Measurements from ENCODE around the gene CIAO3. TPM values are rescaled to one million over a fixed set of nuclear protein-coding genes. Genes with fewer than 3 reads are reported as not detected.

Gene CIAO3
- total and polyA plus RNA-seq, 2 donors (not counting 1 experiment from before 2014, with no cell fraction given): 59.4 to 68.4 TPM

DNA sequence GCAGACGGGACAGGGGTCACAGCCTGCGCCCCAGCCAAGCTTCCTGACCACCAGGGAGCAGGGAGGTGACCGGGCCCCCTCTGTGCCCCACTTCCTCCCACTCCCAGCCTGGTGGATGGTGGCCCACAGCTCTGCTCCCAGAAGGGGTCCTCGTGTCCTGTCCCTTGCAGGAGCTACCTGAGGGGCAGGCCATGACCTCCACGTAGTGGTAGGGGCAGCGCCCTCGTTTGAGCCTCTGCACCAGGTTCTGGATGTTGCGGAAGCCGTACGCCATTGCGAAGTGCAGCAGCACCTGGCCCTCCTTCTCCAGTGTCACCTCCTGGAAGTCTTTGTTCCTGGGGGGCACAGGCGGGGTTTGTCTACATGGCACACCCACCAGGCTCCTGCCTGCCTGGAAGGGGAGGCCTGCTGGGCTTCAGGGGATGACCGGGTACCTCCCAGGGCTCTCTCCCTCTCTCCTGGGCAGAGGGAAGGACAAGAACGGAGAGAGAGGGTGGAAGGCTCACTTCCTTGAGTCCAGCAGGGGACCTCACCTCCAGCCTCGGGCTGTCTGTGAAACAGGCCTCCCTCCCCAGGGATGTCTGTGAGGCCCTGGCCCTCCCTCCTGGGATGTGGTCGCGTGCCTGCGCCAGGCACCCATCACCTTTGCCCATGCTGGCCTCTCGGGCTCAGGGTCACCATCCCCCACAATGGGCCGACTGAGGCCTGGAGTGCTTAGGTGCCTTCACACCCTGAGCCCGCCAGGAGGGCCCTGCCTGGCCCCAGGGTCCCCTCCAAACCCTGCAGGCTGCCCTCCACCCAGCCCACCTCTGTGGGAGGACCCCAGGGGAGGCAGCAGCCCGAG, 9.9 kb downstream of the CIAO3 start:
- no peak overlapping the region for H3K4me3 ChIP-seq (ENCODE audit: control extremely low read depth in 1 of 5, extremely low read depth in 1 of 5, insufficient read depth in 1 of 5, low read depth in 2 of 5, low read length in 4 of 5)
- POLR2A ChIA-PET: no interaction called here
- H3K4me1 ChIP-seq (ENCODE audit: control insufficient read depth in 2 of 2, insufficient read depth in 2 of 2, low read length in 2 of 2): peaks cover 10 to 21% of the 10 kb centered on the region in 2 donors
- no peak overlapping the region for H3K27ac Mint-ChIP-seq
- intact Hi-C loops (cut with micrococcal nuclease): no loop called here
- no peak overlapping the region for H3K4me3 Mint-ChIP-seq
- H2AFZ ChIP-seq (ENCODE audit: insufficient read depth, low read depth, low read length, poor library complexity, severe bottlenecking): no peak overlapping the region
- no peak overlapping the region for H3K9ac ChIP-seq (ENCODE audit: low read length)
- H3K4me1 Mint-ChIP-seq: peaks cover 9% of the 10 kb centered on the region
- no peaks in the 10 kb centered on the region for H3K79me2 ChIP-seq (ENCODE audit: control insufficient read depth, insufficient read depth, low read length)
- no peaks in the 10 kb centered on the region for H3K27me3 ChIP-seq (replicated peaks in 1 of 4; ENCODE audit: control extremely low read depth in 1 of 4, control insufficient read depth in 3 of 4, insufficient read depth in 4 of 4, low read length in 3 of 4)
- ATAC-seq (ENCODE audit: low read depth): no peak
- H4K20me1 ChIP-seq (ENCODE audit: control insufficient read depth, insufficient read depth, low read length, poor library complexity, severe bottlenecking): peaks cover 13% of the 10 kb centered on the region
- H3K9me3 ChIP-seq (ENCODE audit: control extremely low read depth in 1 of 3, control insufficient read depth in 2 of 3, insufficient read depth in 1 of 3, low read length in 2 of 3): no peaks in the 10 kb centered on the region
- WGBS (ENCODE audit: insufficient coverage): 84% methylated on average over 19 of the region's 22 CpGs
- H3K27ac ChIP-seq (ENCODE audit: low read length in 2 of 2): no peak overlapping the region
- H3K4me2 ChIP-seq (replicated peaks; ENCODE audit: low read depth, low read length, poor library complexity, severe bottlenecking): no peak overlapping the region
- no peaks in the 10 kb centered on the region for H3K9me3 Mint-ChIP-seq (ENCODE audit: insufficient read depth)
- H3K36me3 ChIP-seq (replicated peaks in 1 of 2; ENCODE audit: control extremely low read depth in 1 of 2, control insufficient read depth in 1 of 2, extremely low read depth in 1 of 2, insufficient read depth in 2 of 2, low read length in 1 of 2): peaks cover 0 to 41% of the 10 kb centered on the region in 2 experiments
- TF ChIP-seq, protein P1, sequence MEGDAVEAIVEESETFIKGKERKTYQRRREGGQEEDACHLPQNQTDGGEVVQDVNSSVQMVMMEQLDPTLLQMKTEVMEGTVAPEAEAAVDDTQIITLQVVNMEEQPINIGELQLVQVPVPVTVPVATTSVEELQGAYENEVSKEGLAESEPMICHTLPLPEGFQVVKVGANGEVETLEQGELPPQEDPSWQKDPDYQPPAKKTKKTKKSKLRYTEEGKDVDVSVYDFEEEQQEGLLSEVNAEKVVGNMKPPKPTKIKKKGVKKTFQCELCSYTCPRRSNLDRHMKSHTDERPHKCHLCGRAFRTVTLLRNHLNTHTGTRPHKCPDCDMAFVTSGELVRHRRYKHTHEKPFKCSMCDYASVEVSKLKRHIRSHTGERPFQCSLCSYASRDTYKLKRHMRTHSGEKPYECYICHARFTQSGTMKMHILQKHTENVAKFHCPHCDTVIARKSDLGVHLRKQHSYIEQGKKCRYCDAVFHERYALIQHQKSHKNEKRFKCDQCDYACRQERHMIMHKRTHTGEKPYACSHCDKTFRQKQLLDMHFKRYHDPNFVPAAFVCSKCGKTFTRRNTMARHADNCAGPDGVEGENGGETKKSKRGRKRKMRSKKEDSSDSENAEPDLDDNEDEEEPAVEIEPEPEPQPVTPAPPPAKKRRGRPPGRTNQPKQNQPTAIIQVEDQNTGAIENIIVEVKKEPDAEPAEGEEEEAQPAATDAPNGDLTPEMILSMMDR (IDR thresholded peaks at IDR 0.05): no peak
- H3K27me3 Mint-ChIP-seq: no peaks in the 10 kb centered on the region
- CTCF ChIA-PET: interaction anchor here (0.5 to 2.6 kb wide), 3 partner anchors 11 to 21 kb away, joined by 3 to 21 read pairs (median 3); no protein-coding TSS in a partner anchor
- no peak for DNase-seq
